WTC11 (cell line): ENCODE results near the gene IPPK. TPM values are rescaled to one million over a fixed set of nuclear protein-coding genes. Genes with fewer than 3 reads are reported as not detected.

Experiments
- ATAC-seq: fragments of 200-7000 bp; cut with Tn5 transposase; 2 replicates; pipeline ENCODE4 v1.10.0; 2021; ENCODE audit warnings: mild to moderate bottlenecking, moderate library complexity
- CTCF ChIA-PET: fragments of 300-600 bp; sonication (Branson Sonifier 250); formaldehyde crosslinking; loops from one replicate; lab custom pipeline; 2021; ENCODE audit warnings: antibody characterized with exemption; lab: Charles Lee
- POLR2A ChIA-PET: fragments of 350-600 bp; sonication (Branson Sonifier 250); formaldehyde crosslinking; loops from one replicate; lab custom pipeline; 2021; ENCODE audit warnings: antibody characterized with exemption; lab: Charles Lee
- DNase-seq: peaks from one replicate; pipeline ENCODE4 v3.0.0; 2021; ENCODE audit warnings: low spot score
- H3K27ac Mint-ChIP-seq: 2 replicates; pipeline ENCODE4 v1.8.0; 2021; ENCODE audit warnings: mixed read lengths
- H3K27me3 Mint-ChIP-seq: 2 replicates; pipeline ENCODE4 v1.8.0; 2021; ENCODE audit warnings: low read depth, mild to moderate bottlenecking, moderate library complexity, mixed read lengths
- H3K36me3 Mint-ChIP-seq: 2 replicates; pipeline ENCODE4 v1.8.0; 2021; ENCODE audit warnings: mixed read lengths
- H3K4me1 Mint-ChIP-seq: 2 replicates; pipeline ENCODE4 v1.8.0; 2022; ENCODE audit warnings: mixed read lengths
- H3K4me3 Mint-ChIP-seq: 2 replicates; pipeline ENCODE4 v1.8.0; 2021; ENCODE audit warnings: mild to moderate bottlenecking, moderate library complexity, mixed read lengths
- H3K9me3 Mint-ChIP-seq: 2 replicates; pipeline ENCODE4 v1.8.0; 2021; ENCODE audit warnings: mixed read lengths
- ARID4B ChIP-seq: sonication (generic); formaldehyde crosslinking; IDR thresholded peaks from 2 replicates; pipeline ENCODE4 v1.8.0; 2023; ENCODE audit warnings: missing genetic modification reagents, mild to moderate bottlenecking, borderline replicate concordance
- E2F4 ChIP-seq: sonication (generic); formaldehyde crosslinking; IDR thresholded peaks from 2 replicates; pipeline ENCODE4 v1.8.1; 2022; ENCODE audit warnings: low read depth, mild to moderate bottlenecking, moderate library complexity, missing genetic modification reagents, borderline replicate concordance
- ELF4 ChIP-seq: sonication (generic); formaldehyde crosslinking; IDR thresholded peaks from 2 replicates; pipeline ENCODE4 v1.8.1; 2022; ENCODE audit warnings: low read depth, mild to moderate bottlenecking, moderate library complexity, missing genetic modification reagents
- IRF1 ChIP-seq: sonication (generic); formaldehyde crosslinking; IDR thresholded peaks from 2 replicates; pipeline ENCODE4 v1.8.0; 2023; ENCODE audit warnings: missing genetic modification reagents
- RORB ChIP-seq: fragments of 250-450 bp; sonication (Bioruptor Pico); IDR thresholded peaks from 2 replicates; pipeline ENCODE4 v1.9.0; 2021; ENCODE audit warnings: mild to moderate bottlenecking
- STAT6 ChIP-seq: sonication (generic); formaldehyde crosslinking; conservative IDR thresholded peaks from 2 replicates; pipeline ENCODE4 v1.8.1; 2023; ENCODE audit warnings: mild to moderate bottlenecking, low read depth, missing genetic modification reagents, moderate library complexity
- TCF7 ChIP-seq: sonication (generic); formaldehyde crosslinking; IDR thresholded peaks from 2 replicates; pipeline ENCODE4 v1.8.0; 2022; ENCODE audit warnings: mild to moderate bottlenecking, low read depth, missing genetic modification reagents, moderate library complexity
- TP53 ChIP-seq: sonication (generic); formaldehyde crosslinking; IDR thresholded peaks from 2 replicates; pipeline ENCODE4 v1.8.1; 2023; ENCODE audit warnings: mild to moderate bottlenecking, missing genetic modification reagents
- ZNF263 ChIP-seq: sonication (generic); formaldehyde crosslinking; IDR thresholded peaks from 2 replicates; pipeline ENCODE4 v1.8.1; 2022; ENCODE audit warnings: low read depth, mild to moderate bottlenecking, moderate library complexity, missing genetic modification reagents
- ZNF281 ChIP-seq: sonication (generic); formaldehyde crosslinking; IDR thresholded peaks from 2 replicates; pipeline ENCODE4 v1.8.0; 2023; ENCODE audit warnings: mild to moderate bottlenecking, missing genetic modification reagents
- ZNF425 ChIP-seq: fragments of 250-450 bp; sonication (Bioruptor Pico); conservative IDR thresholded peaks from 2 replicates; pipeline ENCODE4 v1.9.0; 2021; ENCODE audit warnings: mild to moderate bottlenecking
- ZNF532 ChIP-seq: fragments of 250-450 bp; sonication (Bioruptor Pico); IDR thresholded peaks from 2 replicates; pipeline ENCODE4 v1.9.0; 2021; ENCODE audit warnings: mild to moderate bottlenecking, borderline replicate concordance
- ZNF671 ChIP-seq: fragments of 250-450 bp; sonication (Bioruptor Pico); IDR thresholded peaks from 2 replicates; pipeline ENCODE4 v1.8.0; 2021; ENCODE audit warnings: mild to moderate bottlenecking
- total RNA-seq: library from RNA; stranded (reverse); gene quantifications from 3 replicates; pipeline ENCODE4 v1.2.3, GENCODE V29; 2021

Gene IPPK
- total RNA-seq, 1 experiment from 2014 or later: 8.6 TPM

- Mint-ChIP-seq H3K27ac (no peak overlapping the region), H3K9me3 (no peaks in the 10 kb centered on the region), H3K36me3 (peaks cover 37% of the 10 kb centered on the region), H3K4me1 (no peaks in the 10 kb centered on the region), H3K4me3 (no peak overlapping the region), H3K27me3 (no peaks in the 10 kb centered on the region)
- ATAC-seq (no peak), DNase-seq (no peak)
- no peak for TF ChIP-seq ZNF263 (CRISPR knock-in tag)
- CTCF ChIA-PET: interaction anchor here (1.0 to 1.6 kb wide), 2 partner anchors 17 to 478 kb away, joined by 3 to 4 read pairs; no protein-coding TSS in a partner anchor
- POLR2A ChIA-PET: no interaction called here
These were observed 51.9 kb downstream of the IPPK start for GRCh38 chr9:92617951-92618510.

- H3K27ac Mint-ChIP-seq: no peak overlapping the region
- peaks cover 41% of the 10 kb centered on the region for H3K36me3 Mint-ChIP-seq
- no peak for DNase-seq
- no peak for ATAC-seq
- CTCF ChIA-PET: interaction anchor here (0.8 to 1.6 kb wide), 4 partner anchors 17 to 477 kb away, joined by 3 to 4 read pairs (median 4); no protein-coding TSS in a partner anchor
- H3K4me3 Mint-ChIP-seq: no peak overlapping the region
- POLR2A ChIA-PET: no interaction called here
- H3K9me3 Mint-ChIP-seq: no peaks in the 10 kb centered on the region
- no peaks in the 10 kb centered on the region for H3K27me3 Mint-ChIP-seq
- no peaks in the 10 kb centered on the region for H3K4me1 Mint-ChIP-seq
- TF ChIP-seq ZNF671 (no peak), ZNF532 (no peak), IRF1 (CRISPR knock-in tag) (no peak), STAT6 (no peak), E2F4 (CRISPR knock-in tag) (no peak), ZNF281 (no peak), ZNF425 (no peak), TP53 (CRISPR knock-in tag) (no peak), ARID4B (CRISPR knock-in tag) (no peak), RORB (CRISPR knock-in tag) (no peak), ELF4 (CRISPR knock-in tag) (no peak), TCF7 (CRISPR knock-in tag) (no peak)
These were observed 52.6 kb downstream of the IPPK start for GRCh38 chr9:92617195-92617813.
